Skeletal muscle tissue (tissue), 4 donors: ENCODE results near the gene PRDM15. TPM values are rescaled to one million over a fixed set of nuclear protein-coding genes. Genes with fewer than 3 reads are reported as not detected.

ENCODE experiments used
- H3K27ac ChIP-seq: one replicate; pipeline ENCODE4 v1.7.0; 2013; ENCODE audit warnings: mild to moderate bottlenecking, low read depth, low read length, inconsistent platforms
- H3K27me3 ChIP-seq, 3 donors: one replicate each; pipeline ENCODE4 v1.7.0; 2013; ENCODE audit warnings: low read length in 3 of 3; ENCODE audit not compliant: control insufficient read depth in 3 of 3, insufficient read depth in 3 of 3
- H3K36me3 ChIP-seq, 3 donors: one replicate each; pipeline ENCODE4 v1.7.0; 2013; ENCODE audit warnings: low read length in 3 of 3; ENCODE audit not compliant: control insufficient read depth in 3 of 3, insufficient read depth in 3 of 3
- H3K4me1 ChIP-seq, 3 donors: one replicate each; pipeline ENCODE4 v1.7.0; 2013; ENCODE audit warnings: low read length in 3 of 3, mild to moderate bottlenecking in 3 of 3; ENCODE audit not compliant: control insufficient read depth in 3 of 3, insufficient read depth in 3 of 3
- H3K4me3 ChIP-seq, 3 donors: one replicate each; pipeline ENCODE4 v1.7.0; 2013; ENCODE audit warnings: low read length in 3 of 3
- H3K9ac ChIP-seq, 3 donors: one replicate each; pipeline ENCODE4 v1.7.0; 2013; ENCODE audit warnings: low read length in 3 of 3, mild to moderate bottlenecking in 3 of 3, moderate library complexity in 2 of 3, low read depth in 1 of 3
- H3K9me3 ChIP-seq, 3 donors: one replicate each; pipeline ENCODE4 v1.7.0; 2013; ENCODE audit warnings: low read length in 3 of 3; ENCODE audit not compliant: control insufficient read depth in 3 of 3
- total RNA-seq: library from RNA; depleted of rRNA; stranded (reverse); fragments of >200 nt; gene quantifications from one replicate; pipeline ENCODE4 v1.2.3, GENCODE V29; 2014
- donor health status: Osteomylitis.

Gene PRDM15
- total RNA-seq, 1 donor from 2014 or later, result 2.6 TPM

DNA sequence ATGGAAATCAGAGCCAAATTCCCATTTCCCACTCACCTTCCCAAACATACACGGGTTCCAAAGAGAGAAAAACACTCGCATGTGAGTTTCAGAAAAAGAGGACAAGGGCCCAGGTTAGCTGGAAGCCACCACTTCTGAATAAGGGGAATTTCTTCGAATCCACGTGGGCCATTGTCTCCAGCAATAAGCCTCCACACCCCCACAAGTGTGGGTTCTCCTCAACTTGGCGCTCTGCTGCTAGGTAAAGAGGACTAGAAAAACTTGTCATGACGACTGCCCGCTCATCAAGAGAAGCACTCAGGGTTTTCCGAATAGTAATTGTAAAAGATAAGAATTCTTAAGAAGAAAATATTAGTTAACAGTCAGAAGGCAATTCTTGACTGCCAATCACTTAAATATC, 30.6 kb downstream of the PRDM15 start:
- Histone ChIP-seq H3K4me1 (no peaks in the 10 kb centered on the region), H3K36me3 (peaks cover 6 to 17% (median 6%) of the 10 kb centered on the region in 3 donors), H3K27me3 (no peaks in the 10 kb centered on the region), H3K9ac (no peak overlapping the region), H3K9me3 (no peaks in the 10 kb centered on the region), H3K27ac (no peak overlapping the region), H3K4me3 (no peak overlapping the region)

- Histone ChIP-seq H3K27ac (no peak overlapping the region), H3K36me3 (peaks cover 0 to 13% (median 0%) of the 10 kb centered on the region in 3 donors), H3K4me1 (no peaks in the 10 kb centered on the region), H3K4me3 (no peak overlapping the region), H3K9me3 (no peaks in the 10 kb centered on the region), H3K9ac (no peak overlapping the region), H3K27me3 (no peaks in the 10 kb centered on the region)
Observed at GRCh38 chr21:41847066-41847804, 31.9 kb downstream of the PRDM15 start.

- H3K9me3 ChIP-seq, result no peaks in the 10 kb centered on the region
- no peaks in the 10 kb centered on the region for H3K27me3 ChIP-seq
- no peak overlapping the region for H3K4me3 ChIP-seq
- H3K36me3 ChIP-seq, result peaks cover 0 to 11% (median 0%) of the 10 kb centered on the region in 3 donors
- H3K9ac ChIP-seq, result no peak overlapping the region
- no peaks in the 10 kb centered on the region for H3K4me1 ChIP-seq
- no peak overlapping the region for H3K27ac ChIP-seq
Observed at GRCh38 chr21:41846536-41846935, 32.6 kb downstream of the PRDM15 start.

DNA sequence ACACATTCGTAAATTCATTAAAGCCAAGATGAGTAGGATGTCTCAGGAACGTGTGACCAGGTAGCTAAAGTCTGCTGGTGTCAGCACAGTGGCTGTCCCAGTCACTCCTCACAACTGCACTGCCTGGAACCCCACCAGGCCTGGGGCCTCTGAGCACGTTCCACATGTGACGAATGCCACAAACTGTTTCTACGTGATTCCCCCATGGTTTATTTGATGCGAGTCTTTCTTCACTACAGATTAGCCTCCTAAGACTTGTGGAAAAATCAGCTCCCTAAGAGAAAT, 33.2 kb downstream of the PRDM15 start:
- Histone ChIP-seq H3K4me1 (no peaks in the 10 kb centered on the region), H3K9me3 (peaks cover 0 to 2% (median 2%) of the 10 kb centered on the region in 3 donors), H3K27me3 (no peaks in the 10 kb centered on the region), H3K27ac (no peak overlapping the region), H3K9ac (no peak overlapping the region), H3K36me3 (peaks cover 0 to 11% (median 0%) of the 10 kb centered on the region in 3 donors), H3K4me3 (no peak overlapping the region)

DNA sequence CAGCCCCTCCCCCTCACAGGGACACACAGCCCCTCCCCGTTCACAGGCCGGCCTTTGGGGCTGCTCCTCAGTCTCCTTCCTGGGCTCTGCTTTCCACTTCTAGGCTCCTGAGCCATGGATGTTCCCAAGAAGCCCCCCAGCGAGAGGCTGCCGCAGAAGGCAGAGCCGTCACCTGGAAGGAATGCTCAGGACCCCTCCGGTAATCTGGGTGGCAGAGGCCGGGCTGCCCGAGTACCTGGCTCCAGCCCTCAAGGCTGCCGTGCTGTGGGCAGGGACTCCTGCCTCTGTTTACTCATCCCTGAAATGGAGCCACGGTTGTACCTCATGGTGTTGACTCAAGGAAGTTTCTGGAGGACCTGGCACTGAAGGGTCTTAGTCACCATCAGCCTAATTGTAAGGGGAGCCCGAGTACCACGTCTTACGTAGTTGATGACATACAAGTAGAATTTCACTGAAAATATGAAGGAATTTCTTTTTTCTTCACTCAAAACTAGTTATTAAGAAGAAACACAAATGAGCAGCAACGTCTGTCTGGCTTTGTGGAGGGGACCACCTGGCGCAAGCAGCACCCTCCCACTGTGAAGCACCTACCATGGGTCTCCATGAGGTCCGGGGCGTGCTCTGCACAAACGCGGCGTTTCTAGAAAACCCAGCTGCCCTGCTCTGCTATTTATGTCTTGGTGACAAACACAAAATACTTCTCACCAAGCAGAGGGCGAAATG, 33.7 kb downstream of the PRDM15 start:
- peaks cover 0 to 11% (median 0%) of the 10 kb centered on the region in 3 donors for H3K36me3 ChIP-seq
- no peaks in the 10 kb centered on the region for H3K27me3 ChIP-seq
- no peak overlapping the region for H3K4me3 ChIP-seq
- no peak overlapping the region for H3K27ac ChIP-seq
- no peak overlapping the region for H3K9ac ChIP-seq
- H3K4me1 ChIP-seq, result no peaks in the 10 kb centered on the region
- H3K9me3 ChIP-seq, result peaks cover 0 to 3% (median 2%) of the 10 kb centered on the region in 3 donors

- Histone ChIP-seq H3K4me3 (no peak overlapping the region), H3K9ac (no peak overlapping the region), H3K27ac (no peak overlapping the region), H3K9me3 (peaks cover 0 to 3% (median 2%) of the 10 kb centered on the region in 3 donors), H3K27me3 (no peaks in the 10 kb centered on the region), H3K4me1 (no peaks in the 10 kb centered on the region), H3K36me3 (peaks cover 5 to 18% (median 6%) of the 10 kb centered on the region in 3 donors)
Observed at GRCh38 chr21:41843584-41843983, 35.6 kb downstream of the PRDM15 start.

DNA sequence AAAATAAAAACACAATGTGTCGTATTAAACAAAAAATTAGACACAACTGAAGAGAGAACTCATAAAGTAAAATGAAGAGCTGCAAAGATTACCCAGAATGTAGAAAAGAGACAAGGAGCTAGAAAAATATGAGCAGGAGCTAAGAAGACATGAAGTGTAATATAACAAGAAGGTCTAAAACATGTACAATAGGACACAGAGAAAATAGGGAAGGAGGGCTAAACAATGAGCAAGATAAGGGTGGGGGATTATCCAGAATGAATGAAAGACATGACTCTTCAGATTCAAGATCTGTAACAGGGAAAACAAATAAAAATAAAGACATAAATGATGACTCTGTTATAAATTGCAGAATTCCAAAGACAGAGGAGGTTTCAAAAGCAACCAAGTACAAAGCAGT, 38.3 kb downstream of the PRDM15 start:
- H3K4me1 ChIP-seq, result no peaks in the 10 kb centered on the region
- no peak overlapping the region for H3K27ac ChIP-seq
- H3K36me3 ChIP-seq, result peaks cover 11 to 21% (median 21%) of the 10 kb centered on the region in 3 donors
- H3K27me3 ChIP-seq, result no peaks in the 10 kb centered on the region
- H3K9ac ChIP-seq, result no peak overlapping the region
- peaks cover 0 to 3% (median 2%) of the 10 kb centered on the region in 3 donors for H3K9me3 ChIP-seq
- H3K4me3 ChIP-seq, result no peak overlapping the region

GRCh38 chr21:41839387-41840000, 39.6 kb downstream of the PRDM15 start:
- Histone ChIP-seq H3K36me3 (peaks cover 22 to 32% (median 26%) of the 10 kb centered on the region in 3 donors), H3K27ac (no peak overlapping the region), H3K27me3 (no peaks in the 10 kb centered on the region), H3K4me3 (no peak overlapping the region), H3K4me1 (no peaks in the 10 kb centered on the region), H3K9me3 (peaks cover 0 to 3% (median 2%) of the 10 kb centered on the region in 3 donors), H3K9ac (no peak overlapping the region)

GRCh38 chr21:41837756-41838297, 41.3 kb downstream of the PRDM15 start:
- Histone ChIP-seq H3K36me3 (peaks cover 25 to 34% (median 26%) of the 10 kb centered on the region in 3 donors), H3K4me3 (no peak overlapping the region), H3K27me3 (no peaks in the 10 kb centered on the region), H3K27ac (no peak overlapping the region), H3K9ac (no peak overlapping the region), H3K9me3 (peaks cover 0 to 3% (median 2%) of the 10 kb centered on the region in 3 donors), H3K4me1 (no peaks in the 10 kb centered on the region)
